IMR-90 (cell line): Measurements from ENCODE around the gene RPTOR. TPM values are rescaled to one million over a fixed set of nuclear protein-coding genes. Genes with fewer than 3 reads are reported as not detected.
A peak's percentile ranks its signal among the peaks of the same experiment; 100 is the strongest.

Source experiments
- ATAC-seq: fragments of 200-7000 bp; cut with Tn5 transposase; 2 replicates; pipeline ENCODE4 v1.9.1; 2020; ENCODE audit warnings: low read depth, mild to moderate bottlenecking, moderate library complexity
- BruUV-seq: library from RNA; stranded (reverse); fragments of 400-500 nt; replicated peaks from 2 replicates; lab custom pipeline; 2021; lab: Mats Ljungman, UMichigan
- CTCF ChIA-PET: fragments of 300-600 bp; formaldehyde crosslinking; extraction: SDS; loops from one replicate; lab custom pipeline; 2021; ENCODE audit warnings: antibody characterized with exemption; lab: Yijun Ruan, JAX
- POLR2A ChIA-PET: fragments of 300-600 bp; sonication (Branson Sonifier 250); formaldehyde crosslinking; loops from one replicate; lab custom pipeline; 2022; ENCODE audit warnings: antibody characterized with exemption; ENCODE audit not compliant: unreplicated experiment; lab: Charles Lee
- DNase-seq: peaks from one replicate; pipeline ENCODE4 v3.0.0; 2013
- H2AFZ ChIP-seq: replicated peaks from 2 replicates; pipeline ENCODE3; 2013; ENCODE audit warnings: low read length, mild to moderate bottlenecking; ENCODE audit not compliant: poor library complexity
- H2AK5ac ChIP-seq: 2 replicates; pipeline ENCODE4 v1.6.1; 2013; ENCODE audit warnings: low read depth, low read length, inconsistent platforms
- H2AK9ac ChIP-seq: replicated peaks from 2 replicates; pipeline ENCODE3; 2013; ENCODE audit warnings: mild to moderate bottlenecking, low read depth, low read length, moderate library complexity; ENCODE audit not compliant: poor library complexity
- H2BK120ac ChIP-seq: 2 replicates; pipeline ENCODE4 v1.6.1; 2013; ENCODE audit warnings: low read depth, low read length, inconsistent platforms
- H2BK15ac ChIP-seq: 3 replicates; pipeline ENCODE4 v1.6.1; 2013; ENCODE audit warnings: low read depth, low read length, inconsistent platforms
- H2BK20ac ChIP-seq: 2 replicates; pipeline ENCODE4 v1.6.1; 2013; ENCODE audit warnings: low read depth, mild to moderate bottlenecking, inconsistent platforms, low read length, moderate library complexity
- H2BK5ac ChIP-seq: 2 replicates; pipeline ENCODE4 v1.6.1; 2013; ENCODE audit warnings: mild to moderate bottlenecking, low read depth, low read length, inconsistent platforms; ENCODE audit not compliant: poor library complexity, severe bottlenecking
- H3K14ac ChIP-seq: replicated peaks from 2 replicates; pipeline ENCODE4 v1.6.1; 2013; ENCODE audit warnings: low read depth, low read length, inconsistent platforms
- H3K18ac ChIP-seq: 2 replicates; pipeline ENCODE4 v1.6.1; 2013; ENCODE audit warnings: low read depth, low read length, control low read depth
- H3K23ac ChIP-seq: 2 replicates; pipeline ENCODE4 v1.6.1; 2013; ENCODE audit warnings: low read depth, low read length, inconsistent platforms
- H3K27ac ChIP-seq: 2 replicates; pipeline ENCODE4 v1.5.1; 2013; ENCODE audit warnings: mild to moderate bottlenecking, control low read depth, low read length; ENCODE audit not compliant: insufficient read depth
- H3K27me3 ChIP-seq: 2 replicates; pipeline ENCODE4 v1.6.1; 2013; ENCODE audit warnings: low read length; ENCODE audit not compliant: control insufficient read depth, insufficient read depth
- H3K36me3 ChIP-seq: 2 replicates; pipeline ENCODE4 v1.6.1; 2013; ENCODE audit warnings: low read length, mixed read lengths; ENCODE audit not compliant: control insufficient read depth, insufficient read depth
- H3K4ac ChIP-seq: 2 replicates; pipeline ENCODE4 v1.6.1; 2013; ENCODE audit warnings: low read depth, low read length, inconsistent platforms
- H3K4me1 ChIP-seq: 2 replicates; pipeline ENCODE4 v1.6.1; 2013; ENCODE audit warnings: low read length, mixed read lengths; ENCODE audit not compliant: control insufficient read depth, insufficient read depth
- H3K4me2 ChIP-seq: 2 replicates; pipeline ENCODE4 v1.6.1; 2013; ENCODE audit warnings: low read depth, mild to moderate bottlenecking, control low read depth, low read length, moderate library complexity
- H3K4me3 ChIP-seq: 2 replicates; pipeline ENCODE4 v1.5.1; 2013; ENCODE audit warnings: low read depth, mild to moderate bottlenecking, control low read depth, low read length, moderate library complexity; ENCODE audit not compliant: insufficient read depth
- H3K56ac ChIP-seq: 2 replicates; pipeline ENCODE4 v1.6.1; 2013; ENCODE audit warnings: low read length, inconsistent platforms; ENCODE audit not compliant: insufficient read depth; ENCODE audit errors: extremely low read depth
- H3K79me1 ChIP-seq, 2 experiments: 2 replicates each; pipeline ENCODE4 v1.6.1; 2013; ENCODE audit warnings: low read length in 2 of 2, inconsistent platforms in 1 of 2, low read depth in 1 of 2
- H3K9ac ChIP-seq: 2 replicates; pipeline ENCODE4 v1.6.1; 2013; ENCODE audit warnings: low read depth, low read length, control low read depth
- H3K9me1 ChIP-seq: 2 replicates; pipeline ENCODE4 v1.6.1; 2013; ENCODE audit warnings: low read length, inconsistent platforms; ENCODE audit not compliant: insufficient read depth
- H3K9me3 ChIP-seq: 2 replicates; pipeline ENCODE4 v1.6.1; 2013; ENCODE audit warnings: low read length; ENCODE audit not compliant: control insufficient read depth, insufficient read depth
- H4K20me1 ChIP-seq: 2 replicates; pipeline ENCODE4 v1.6.1; 2013; ENCODE audit warnings: low read length, inconsistent platforms; ENCODE audit not compliant: insufficient read depth
- H4K5ac ChIP-seq: 2 replicates; pipeline ENCODE4 v1.6.1; 2013; ENCODE audit warnings: mild to moderate bottlenecking, low read depth, low read length, control low read depth
- H4K8ac ChIP-seq, 2 experiments: 2 replicates each; pipeline ENCODE4 v1.6.1; 2013; ENCODE audit warnings: low read depth in 2 of 2, low read length in 2 of 2, control low read depth in 1 of 2, inconsistent platforms in 1 of 2
- H4K91ac ChIP-seq: 2 replicates; pipeline ENCODE4 v1.6.1; 2013; ENCODE audit warnings: low read depth, low read length, inconsistent platforms; ENCODE audit not compliant: insufficient read depth
- CEBPB ChIP-seq: IDR thresholded peaks from 2 replicates; pipeline ENCODE4 v1.6.1; 2012; ENCODE audit warnings: low read depth, low read length, improper control_type of control experiment
- CHD1 ChIP-seq: IDR thresholded peaks from 2 replicates; pipeline ENCODE4 v1.6.1; 2012; ENCODE audit warnings: low read depth, low read length, improper control_type of control experiment
- FOS ChIP-seq: fragments of 150-350 bp; IDR thresholded peaks from 2 replicates; pipeline ENCODE4 v1.6.1; 2016; ENCODE audit warnings: low read depth, low read length
- MAFK ChIP-seq: IDR thresholded peaks from 2 replicates; pipeline ENCODE4 v1.6.1; 2012; ENCODE audit warnings: low read depth, low read length, improper control_type of control experiment
- MAZ ChIP-seq: IDR thresholded peaks from 2 replicates; pipeline ENCODE4 v1.6.1; 2012; ENCODE audit warnings: low read depth, mild to moderate bottlenecking, low read length, improper control_type of control experiment, moderate library complexity, borderline replicate concordance
- MXI1 ChIP-seq: IDR thresholded peaks from 2 replicates; pipeline ENCODE4 v1.6.1; 2012; ENCODE audit warnings: low read depth, mild to moderate bottlenecking, low read length, moderate library complexity, borderline replicate concordance
- NFE2L2 ChIP-seq: fragments of 150-350 bp; IDR thresholded peaks from 2 replicates; pipeline ENCODE4 v1.6.1; 2016; ENCODE audit warnings: low read depth, mild to moderate bottlenecking, low read length
- POLR2A ChIP-seq: IDR thresholded peaks from 2 replicates; pipeline ENCODE4 v1.6.1; 2012; ENCODE audit warnings: mild to moderate bottlenecking, low read depth, low read length
- RAD21 ChIP-seq: IDR thresholded peaks from 2 replicates; pipeline ENCODE4 v1.6.1; 2012; ENCODE audit warnings: low read length, improper control_type of control experiment
- RCOR1 ChIP-seq: IDR thresholded peaks from 2 replicates; pipeline ENCODE4 v1.6.1; 2012; ENCODE audit warnings: mild to moderate bottlenecking, low read length, improper control_type of control experiment; ENCODE audit not compliant: insufficient replicate concordance
- RFX5 ChIP-seq: IDR thresholded peaks from 2 replicates; pipeline ENCODE4 v1.8.0; 2012; ENCODE audit warnings: low read depth, mild to moderate bottlenecking, low read length, moderate library complexity
- SMC3 ChIP-seq: fragments of 150-350 bp; IDR thresholded peaks from 2 replicates; pipeline ENCODE4 v1.6.1; 2016; ENCODE audit warnings: low read depth, mild to moderate bottlenecking, antibody characterized with exemption, low read length, moderate library complexity
- WGBS, 2 experiments: methylation state at CpG; one replicate each; pipeline versions ENCODE4 v1.1.5 to v1.1.7; 2013; ENCODE audit warnings: missing lambda C conversion rate in 2 of 2; ENCODE audit not compliant: insufficient read length in 1 of 2; ENCODE audit errors: extremely low coverage in 2 of 2; 5-methylcytosine and 5-hydroxymethylcytosine counted together
- dilution Hi-C: fragments of 300-500 bp; cut with HindIII; formaldehyde crosslinking; loops from one replicate; pipeline ENCODE4 v1.14.3; 2018; ENCODE audit warnings: low sequenced_read_pairs; ENCODE audit not compliant: unreplicated experiment
- in situ Hi-C: fragments of 300-500 bp; cut with MboI; formaldehyde crosslinking; loops from 3 replicates; pipeline ENCODE4 v1.14.3; 2019; ENCODE audit warnings: low sequenced_read_pairs, inconsistent platforms, mixed read lengths
- intact Hi-C: fragments of 100-400 bp; cut with micrococcal nuclease; formaldehyde crosslinking; loops from 2 replicates; pipeline ENCODE4 v1.10.0; 2022
- polyA plus RNA-seq, 3 experiments: library from polyadenylated mRNA; depleted of rRNA; stranded (reverse); fragments of >200 nt; gene quantifications; 2 replicates each; pipeline ENCODE4 v1.2.3, GENCODE V29; 2012; ENCODE audit warnings: low replicate concordance in 1 of 3
- total RNA-seq: library from RNA; depleted of rRNA; stranded (reverse); fragments of >200 nt; gene quantifications from 2 replicates; pipeline ENCODE4 v1.2.3, GENCODE V29; 2012
- TF ChIP-seq, protein P1 (sequence below): fragments of 150-350 bp; IDR thresholded peaks from 2 replicates; pipeline ENCODE4 v1.6.1; 2016; ENCODE audit warnings: low read depth, mild to moderate bottlenecking, low read length, moderate library complexity, borderline replicate concordance
- TF ChIP-seq, protein P2 (sequence below): conservative IDR thresholded peaks from 2 replicates; pipeline ENCODE4 v1.5.1; 2012; ENCODE audit warnings: mild to moderate bottlenecking, low read depth, low read length, improper control_type of control experiment
- TF ChIP-seq, protein P3 (sequence below): fragments of 150-350 bp; IDR thresholded peaks from 2 replicates; pipeline ENCODE4 v1.6.1; 2017; ENCODE audit warnings: mild to moderate bottlenecking, antibody characterized with exemption, low read length, low read depth

Gene RPTOR
- total and polyA plus RNA-seq, 2 of the 4 experiments (the other 2 are of a cell fraction): 10.8 to 14.7 TPM

DNA sequence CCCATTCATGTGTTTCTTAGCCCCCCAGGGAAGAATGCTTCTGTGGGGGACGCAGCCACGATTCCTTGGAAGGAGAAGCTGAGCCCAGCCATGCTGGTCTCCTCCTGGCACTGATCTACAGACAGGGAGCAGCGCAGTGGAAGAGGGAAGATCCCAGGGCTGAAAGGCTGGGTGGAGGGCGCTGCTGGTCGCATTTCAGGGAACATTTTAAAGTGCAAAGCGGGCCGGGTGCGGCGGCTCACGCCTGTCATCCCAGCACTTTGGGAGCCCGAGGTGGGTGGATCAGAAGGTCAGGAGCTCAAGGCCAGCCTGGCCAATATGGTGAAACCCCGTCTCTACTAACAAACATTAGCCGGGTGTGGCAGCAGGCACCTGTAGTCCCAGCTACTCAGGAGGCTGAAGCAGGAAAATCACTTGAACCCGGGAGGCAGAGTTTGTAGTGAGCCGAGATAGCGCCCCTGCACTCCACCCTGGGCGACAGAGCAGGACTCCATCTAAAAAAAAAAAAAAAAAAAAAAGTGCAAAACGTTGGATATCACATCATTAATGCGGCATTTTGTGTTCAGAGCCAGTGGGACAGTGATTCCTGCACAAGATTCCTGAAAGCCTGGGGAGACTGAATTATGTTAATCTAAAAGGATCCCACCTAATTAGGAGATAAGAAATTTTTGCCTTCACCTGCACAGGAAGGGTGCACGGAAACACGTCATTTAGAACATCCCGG lies 446.4 kb downstream of the RPTOR start:
- Histone ChIP-seq H4K91ac (peak overlapping the region; percentile 87), H3K14ac (peak overlapping the region; percentile 99), H3K27me3 (no peaks in the 10 kb centered on the region), H2AFZ (peak overlapping the region; percentile 100), H3K56ac (peak overlapping the region; percentile 81), H3K4me2 (peak overlapping the region; percentile 90), H2BK20ac (no peak overlapping the region), H3K18ac (peak overlapping the region; percentile 94), H2BK5ac (peak overlapping the region; percentile 82), H2AK5ac (peak overlapping the region; percentile 79; the same call in 1 of the 2 replicates), H3K79me1 (peaks cover 14 to 26% of the 10 kb centered on the region in 2 experiments; a peak in 3 of 4 replicates), H2BK15ac (0 out of 3 replicates have a peak overlapping the region, but pooled peaks have one; percentile 85), H3K9me3 (no peaks in the 10 kb centered on the region), H4K5ac (peak overlapping the region; percentile 98), H3K36me3 (peaks cover 10% of the 10 kb centered on the region; the same call in 1 of the 2 replicates), H2AK9ac (peak overlapping the region; percentile 76), H4K8ac (peak overlapping the region; percentile 99), H3K23ac (peak overlapping the region; percentile 86), H3K4me1 (peaks cover 5% of the 10 kb centered on the region), H4K20me1 (no peaks in the 10 kb centered on the region; the same call in 1 of the 2 replicates), H3K4ac (peak overlapping the region; percentile 94), H2BK120ac (peak overlapping the region; percentile 85), H3K4me3 (peak overlapping the region; percentile 87), H3K27ac (peak overlapping the region; percentile 85), H3K9me1 (no peaks in the 10 kb centered on the region), H3K9ac (peak overlapping the region; percentile 98)
- 57% methylated on average over 7 of the region's 22 CpGs; no CpG with 5 or more reads in 1 of the 2 experiments for WGBS, 2 experiments
- BruUV-seq: no TSS peak
- ATAC-seq (no peak), DNase-seq (no peak)
- in situ Hi-C loops: no loop called here
- ChIA-PET CTCF (no interaction called here), POLR2A (no interaction called here)
- intact Hi-C loops: no loop called here
- dilution Hi-C loops: no loop called here
- TF ChIP-seq SMC3 (no peak), RFX5 (no peak), RCOR1 (no peak), NFE2L2 (no peak), CHD1 (no peak), POLR2A (no peak), MAFK (no peak), MAZ (no peak), RAD21 (no peak), CEBPB (no peak), MXI1 (no peak), FOS (no peak)
- TF ChIP-seq, protein P1, sequence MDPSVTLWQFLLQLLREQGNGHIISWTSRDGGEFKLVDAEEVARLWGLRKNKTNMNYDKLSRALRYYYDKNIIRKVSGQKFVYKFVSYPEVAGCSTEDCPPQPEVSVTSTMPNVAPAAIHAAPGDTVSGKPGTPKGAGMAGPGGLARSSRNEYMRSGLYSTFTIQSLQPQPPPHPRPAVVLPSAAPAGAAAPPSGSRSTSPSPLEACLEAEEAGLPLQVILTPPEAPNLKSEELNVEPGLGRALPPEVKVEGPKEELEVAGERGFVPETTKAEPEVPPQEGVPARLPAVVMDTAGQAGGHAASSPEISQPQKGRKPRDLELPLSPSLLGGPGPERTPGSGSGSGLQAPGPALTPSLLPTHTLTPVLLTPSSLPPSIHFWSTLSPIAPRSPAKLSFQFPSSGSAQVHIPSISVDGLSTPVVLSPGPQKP: no peak
- TF ChIP-seq, protein P2, sequence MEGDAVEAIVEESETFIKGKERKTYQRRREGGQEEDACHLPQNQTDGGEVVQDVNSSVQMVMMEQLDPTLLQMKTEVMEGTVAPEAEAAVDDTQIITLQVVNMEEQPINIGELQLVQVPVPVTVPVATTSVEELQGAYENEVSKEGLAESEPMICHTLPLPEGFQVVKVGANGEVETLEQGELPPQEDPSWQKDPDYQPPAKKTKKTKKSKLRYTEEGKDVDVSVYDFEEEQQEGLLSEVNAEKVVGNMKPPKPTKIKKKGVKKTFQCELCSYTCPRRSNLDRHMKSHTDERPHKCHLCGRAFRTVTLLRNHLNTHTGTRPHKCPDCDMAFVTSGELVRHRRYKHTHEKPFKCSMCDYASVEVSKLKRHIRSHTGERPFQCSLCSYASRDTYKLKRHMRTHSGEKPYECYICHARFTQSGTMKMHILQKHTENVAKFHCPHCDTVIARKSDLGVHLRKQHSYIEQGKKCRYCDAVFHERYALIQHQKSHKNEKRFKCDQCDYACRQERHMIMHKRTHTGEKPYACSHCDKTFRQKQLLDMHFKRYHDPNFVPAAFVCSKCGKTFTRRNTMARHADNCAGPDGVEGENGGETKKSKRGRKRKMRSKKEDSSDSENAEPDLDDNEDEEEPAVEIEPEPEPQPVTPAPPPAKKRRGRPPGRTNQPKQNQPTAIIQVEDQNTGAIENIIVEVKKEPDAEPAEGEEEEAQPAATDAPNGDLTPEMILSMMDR: no peak
- TF ChIP-seq, protein P3, sequence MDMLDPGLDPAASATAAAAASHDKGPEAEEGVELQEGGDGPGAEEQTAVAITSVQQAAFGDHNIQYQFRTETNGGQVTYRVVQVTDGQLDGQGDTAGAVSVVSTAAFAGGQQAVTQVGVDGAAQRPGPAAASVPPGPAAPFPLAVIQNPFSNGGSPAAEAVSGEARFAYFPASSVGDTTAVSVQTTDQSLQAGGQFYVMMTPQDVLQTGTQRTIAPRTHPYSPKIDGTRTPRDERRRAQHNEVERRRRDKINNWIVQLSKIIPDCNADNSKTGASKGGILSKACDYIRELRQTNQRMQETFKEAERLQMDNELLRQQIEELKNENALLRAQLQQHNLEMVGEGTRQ: no peak
